Activated CD8-positive, alpha-beta T cell treated with anti-CD3 and anti-CD28 coated beads for 36 hours (primary cell): Measurements from ENCODE around the gene IFITM5. TPM values are rescaled to one million over a fixed set of nuclear protein-coding genes. Genes with fewer than 3 reads are reported as not detected.

ENCODE experiments used
- ATAC-seq: fragments of 200-7000 bp; cut with Tn5 transposase; one replicate; pipeline ENCODE4 v1.10.0; 2021; ENCODE audit warnings: mild to moderate bottlenecking, moderate library complexity
- CTCF ChIA-PET: fragments of 350-600 bp; sonication (Branson Sonifier 250); formaldehyde crosslinking; loops from one replicate; lab custom pipeline; 2021; ENCODE audit warnings: antibody characterized with exemption; lab: Charles Lee
- POLR2A ChIA-PET: fragments of 350-600 bp; sonication (Branson Sonifier 250); formaldehyde crosslinking; loops from one replicate; lab custom pipeline; 2021; ENCODE audit warnings: antibody characterized with exemption; lab: Charles Lee
- DNase-seq: peaks from one replicate; pipeline ENCODE4 v3.0.0-alpha.2; 2020
- H3K27ac Mint-ChIP-seq: one replicate; pipeline ENCODE4 v1.8.0; 2021; ENCODE audit warnings: mild to moderate bottlenecking, mixed read lengths
- H3K27me3 Mint-ChIP-seq: one replicate; pipeline ENCODE4 v1.8.0; 2021; ENCODE audit warnings: mixed read lengths
- H3K36me3 Mint-ChIP-seq: one replicate; pipeline ENCODE4 v1.8.0; 2021; ENCODE audit warnings: low read depth, mixed read lengths
- H3K4me1 Mint-ChIP-seq: one replicate; pipeline ENCODE4 v1.8.0; 2021; ENCODE audit warnings: low read depth, mixed read lengths
- H3K4me3 Mint-ChIP-seq: one replicate; pipeline ENCODE4 v1.8.0; 2021; ENCODE audit warnings: mild to moderate bottlenecking, moderate library complexity, mixed read lengths
- H3K9me3 Mint-ChIP-seq: one replicate; pipeline ENCODE4 v1.8.0; 2021; ENCODE audit warnings: mixed read lengths
- CTCF ChIP-seq: fragments of 200-600 bp; IDR thresholded peaks from one replicate; pipeline ENCODE4 v1.8.0; 2022; ENCODE audit warnings: antibody characterized with exemption, mild to moderate bottlenecking
- intact Hi-C: fragments of 100-400 bp; cut with micrococcal nuclease; formaldehyde crosslinking; loops from one replicate; pipeline ENCODE4 v1.10.0; 2022
- total RNA-seq, 2 experiments: library from RNA; stranded (reverse); gene quantifications; one replicate each; pipeline ENCODE4 v1.2.3, GENCODE V29; 2021

The IFITM5 gene
- total RNA-seq, 2 experiments from 2014 or later: not detected

DNA sequence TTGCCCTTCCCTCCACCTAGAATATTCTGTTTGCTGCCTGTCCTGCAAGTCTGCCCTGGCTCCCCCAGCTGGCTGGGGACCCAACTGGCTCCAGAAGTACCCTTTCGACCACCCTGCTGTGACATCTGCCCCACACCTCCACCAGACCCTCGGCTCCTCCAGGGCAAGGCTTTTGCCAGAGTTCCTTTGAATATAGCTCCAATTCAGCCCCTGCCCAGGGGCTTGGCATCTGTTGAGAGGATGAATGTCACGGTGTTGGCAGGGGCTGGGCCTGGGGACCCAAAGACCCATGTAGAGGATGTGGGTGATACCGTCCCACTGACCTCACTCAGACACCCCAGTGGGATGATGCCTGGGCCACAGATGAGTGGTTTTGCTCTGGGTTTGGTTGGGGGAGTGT is 17.2 kb downstream of the IFITM5 start:
- DNase-seq: peak; percentile 25
- ATAC-seq: no peak
- ChIA-PET POLR2A (interaction anchor here (1.0 to 8.5 kb wide), 7 partner anchors 7 to 34 kb away, joined by 3 to 75 read pairs (median 33); partner anchors contain the start of gene PGGHG), CTCF (interaction anchor here (1.3 to 7.4 kb wide), 5 partner anchors 14 to 166 kb away, joined by 3 to 71 read pairs (median 27); partner anchors contain the start of gene IFITM2)
- TF ChIP-seq CTCF: no peak
- peak overlapping the region; percentile 82 for H3K4me3 Mint-ChIP-seq
- H3K9me3 Mint-ChIP-seq: peaks cover 2% of the 10 kb centered on the region
- peaks cover 66% of the 10 kb centered on the region for H3K4me1 Mint-ChIP-seq
- H3K27ac Mint-ChIP-seq: peak overlapping the region; percentile 86
- peaks cover 33% of the 10 kb centered on the region for H3K36me3 Mint-ChIP-seq
- intact Hi-C loops: no loop called here
- H3K27me3 Mint-ChIP-seq: peaks cover 10% of the 10 kb centered on the region

GRCh38 chr11:281486-282161 is 17.7 kb downstream of the IFITM5 start:
- TF ChIP-seq CTCF: no peak
- Mint-ChIP-seq H3K4me1 (peaks cover 65% of the 10 kb centered on the region), H3K4me3 (peak overlapping the region; percentile 82), H3K9me3 (peaks cover 6% of the 10 kb centered on the region), H3K36me3 (peaks cover 37% of the 10 kb centered on the region), H3K27ac (peak overlapping the region; percentile 86), H3K27me3 (peaks cover 10% of the 10 kb centered on the region)
- DNase-seq (peak; percentile 52), ATAC-seq (no peak)
- intact Hi-C loops: no loop called here
- ChIA-PET POLR2A (interaction anchor here (0.9 to 8.5 kb wide), 10 partner anchors 8 to 168 kb away, joined by 3 to 75 read pairs (median 10); partner anchors contain the start of genes PGGHG and PTDSS2), CTCF (interaction anchor here (1.3 to 7.4 kb wide), 7 partner anchors 9 to 166 kb away, joined by 3 to 71 read pairs (median 14); partner anchors contain the start of gene IFITM2)

GRCh38 chr11:280706-281485 is 18.4 kb downstream of the IFITM5 start:
- H3K36me3 Mint-ChIP-seq: peaks cover 43% of the 10 kb centered on the region
- POLR2A ChIA-PET: interaction anchor here (0.8 to 8.5 kb wide), 12 partner anchors 8 to 169 kb away, joined by 3 to 75 read pairs (median 10); partner anchors contain the start of genes PGGHG, PSMD13, PTDSS2 and SIRT3
- H3K4me1 Mint-ChIP-seq: peaks cover 61% of the 10 kb centered on the region
- H3K27ac Mint-ChIP-seq: peak overlapping the region; percentile 86
- TF ChIP-seq CTCF: no peak
- peaks cover 10% of the 10 kb centered on the region for H3K27me3 Mint-ChIP-seq
- intact Hi-C loops: no loop called here
- peaks cover 12% of the 10 kb centered on the region for H3K9me3 Mint-ChIP-seq
- peak; percentile 63 for DNase-seq
- CTCF ChIA-PET: interaction anchor here (1.4 to 7.4 kb wide), 6 partner anchors 10 to 82 kb away, joined by 4 to 71 read pairs (median 20); partner anchors contain the start of gene IFITM2
- peak overlapping the region; percentile 82 for H3K4me3 Mint-ChIP-seq
- ATAC-seq: peak; percentile 16

DNA sequence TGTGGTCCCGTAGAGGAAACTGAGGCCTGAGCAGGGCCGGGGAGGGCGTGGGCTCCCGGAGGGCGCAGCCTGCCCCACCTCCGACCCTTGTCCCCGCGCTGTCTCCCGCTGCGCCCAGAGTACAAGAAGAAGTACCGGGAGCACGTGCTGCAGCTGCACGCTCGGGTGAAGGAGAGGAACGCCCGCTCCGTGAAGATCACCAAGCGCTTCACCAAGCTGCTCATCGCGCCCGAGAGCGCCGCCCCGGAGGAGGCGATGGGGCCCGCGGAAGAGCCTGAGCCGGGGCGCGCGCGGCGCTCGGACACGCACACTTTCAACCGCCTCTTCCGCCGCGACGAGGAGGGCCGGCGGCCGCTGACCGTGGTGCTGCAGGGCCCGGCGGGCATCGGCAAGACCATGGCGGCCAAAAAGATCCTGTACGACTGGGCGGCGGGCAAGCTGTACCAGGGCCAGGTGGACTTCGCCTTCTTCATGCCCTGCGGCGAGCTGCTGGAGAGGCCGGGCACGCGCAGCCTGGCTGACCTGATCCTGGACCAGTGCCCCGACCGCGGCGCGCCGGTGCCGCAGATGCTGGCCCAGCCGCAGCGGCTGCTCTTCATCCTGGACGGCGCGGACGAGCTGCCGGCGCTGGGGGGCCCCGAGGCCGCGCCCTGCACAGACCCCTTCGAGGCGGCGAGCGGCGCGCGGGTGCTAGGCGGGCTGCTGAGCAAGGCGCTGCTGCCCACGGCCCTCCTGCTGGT is 19.2 kb downstream of the IFITM5 start:
- Mint-ChIP-seq H3K27me3 (peaks cover 10% of the 10 kb centered on the region), H3K36me3 (peaks cover 43% of the 10 kb centered on the region), H3K27ac (peak overlapping the region; percentile 68), H3K4me1 (peaks cover 54% of the 10 kb centered on the region), H3K4me3 (peak overlapping the region; percentile 82), H3K9me3 (peaks cover 12% of the 10 kb centered on the region)
- POLR2A ChIA-PET: interaction anchor here (0.8 to 8.5 kb wide), 10 partner anchors 9 to 170 kb away, joined by 3 to 75 read pairs (median 10); partner anchors contain the start of genes PGGHG, PSMD13, PTDSS2 and SIRT3
- DNase-seq (peak; percentile 67), ATAC-seq (peak; percentile 28)
- intact Hi-C loops: no loop called here
- CTCF ChIA-PET: interaction anchor here (1.4 to 7.4 kb wide), 7 partner anchors 11 to 83 kb away, joined by 4 to 71 read pairs (median 14); partner anchors contain the start of gene IFITM2
- TF ChIP-seq CTCF: no peak
